HK-2 (cell line): ENCODE data around the gene SMIM23.

Experiments
- DNase-seq: peaks from one replicate; pipeline ENCODE4 v3.0.0-alpha.2; 2018; ENCODE audit not compliant: unreplicated experiment

SMIM23 gene

DNA sequence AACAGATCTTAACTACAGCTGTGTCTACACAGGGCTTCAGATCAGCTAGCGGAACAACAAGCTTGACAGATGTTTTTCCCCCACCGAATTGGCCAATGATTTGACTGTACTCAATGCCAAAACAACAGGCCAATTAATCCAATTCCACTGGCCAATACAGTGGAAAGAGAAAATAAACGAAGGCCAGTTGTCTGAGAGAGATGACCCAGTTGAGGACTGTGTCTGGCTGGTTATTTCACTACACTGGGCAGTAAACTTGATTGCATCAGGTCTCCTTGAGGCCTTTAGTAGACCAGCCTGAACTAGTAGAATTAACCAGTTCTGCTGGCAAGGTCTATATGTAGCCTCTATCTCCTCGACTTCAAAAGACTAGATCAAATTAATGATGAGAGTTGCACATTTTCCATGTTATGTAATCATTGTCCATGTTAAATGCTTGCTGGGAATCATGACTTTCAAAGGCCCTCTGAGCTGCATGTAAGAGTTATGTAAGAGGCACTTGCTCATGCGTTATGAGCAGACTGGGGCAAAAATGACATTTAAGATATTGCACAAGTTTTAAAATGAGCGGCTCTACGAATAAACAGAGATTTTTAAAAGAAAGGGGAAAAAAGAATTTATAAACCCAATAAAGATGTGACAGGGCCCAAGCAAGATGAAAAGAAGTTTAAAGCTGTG, 28.3 kb downstream of the SMIM23 start:
- DNase-seq = no peak

GRCh38 chr5:171816666-171817065, 31.0 kb downstream of the SMIM23 start:
- no peak for DNase-seq

- DNase-seq = no peak
These were observed 34.9 kb downstream of the SMIM23 start for GRCh38 chr5:171820561-171820960.

DNA sequence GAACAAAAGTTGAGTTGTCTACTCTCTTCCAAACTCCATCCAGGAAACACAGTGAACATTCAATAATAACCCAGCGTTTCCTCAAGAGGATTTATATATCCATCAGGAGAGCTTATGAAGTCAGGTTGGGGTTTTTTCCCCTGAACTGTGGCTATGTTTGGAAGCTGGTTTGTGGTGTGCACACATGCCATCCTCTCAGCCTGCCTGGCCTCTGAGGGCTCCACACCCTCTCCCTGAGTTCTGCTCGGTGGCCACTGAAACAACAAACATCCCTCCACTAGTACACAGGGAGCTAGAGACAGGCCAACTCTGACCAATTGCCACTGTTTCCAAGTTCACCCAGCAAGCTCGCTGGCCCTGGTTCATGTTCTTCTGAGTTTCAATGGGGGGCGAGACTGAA, 35.7 kb downstream of the SMIM23 start:
- DNase-seq = no peak

DNA sequence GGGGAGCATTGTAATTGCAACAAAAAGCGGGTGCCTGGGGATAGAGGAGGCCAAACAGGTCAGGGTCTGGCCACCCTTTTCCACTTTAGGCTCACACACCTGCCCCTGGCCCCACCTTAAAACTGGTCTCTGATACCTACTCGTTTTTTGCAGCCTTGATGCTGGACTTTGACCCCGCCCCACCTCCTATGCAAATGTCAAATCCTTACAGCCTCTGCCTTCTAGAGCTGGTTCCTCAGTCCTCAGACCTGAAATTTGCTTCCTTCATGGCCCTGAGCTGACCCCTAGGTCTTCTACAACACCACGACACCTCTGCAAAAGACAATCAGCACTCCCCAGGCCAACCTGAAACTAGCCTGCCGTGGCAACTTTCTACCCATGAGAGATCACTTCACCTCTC, 37.7 kb downstream of the SMIM23 start:
- DNase-seq = no peak

DNA sequence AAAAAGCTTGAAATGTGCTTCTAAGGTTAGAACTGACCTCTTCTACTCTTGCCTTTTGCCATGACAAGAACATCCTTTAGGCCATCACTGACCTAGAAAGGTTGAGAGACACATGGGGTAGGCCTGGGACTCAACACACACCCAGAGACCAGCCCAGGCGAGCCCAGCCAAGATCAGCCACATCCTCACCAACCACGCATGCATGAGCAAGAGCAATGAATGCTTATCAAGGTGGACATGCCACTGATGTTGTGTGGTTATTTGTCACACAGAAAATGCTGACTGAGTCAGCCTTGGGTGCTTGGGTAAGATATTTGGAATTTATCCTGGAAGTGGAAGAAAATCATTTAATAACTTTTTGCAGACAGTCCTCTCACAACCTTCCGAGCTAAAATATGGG, 39.4 kb downstream of the SMIM23 start:
- DNase-seq = no peak

DNA sequence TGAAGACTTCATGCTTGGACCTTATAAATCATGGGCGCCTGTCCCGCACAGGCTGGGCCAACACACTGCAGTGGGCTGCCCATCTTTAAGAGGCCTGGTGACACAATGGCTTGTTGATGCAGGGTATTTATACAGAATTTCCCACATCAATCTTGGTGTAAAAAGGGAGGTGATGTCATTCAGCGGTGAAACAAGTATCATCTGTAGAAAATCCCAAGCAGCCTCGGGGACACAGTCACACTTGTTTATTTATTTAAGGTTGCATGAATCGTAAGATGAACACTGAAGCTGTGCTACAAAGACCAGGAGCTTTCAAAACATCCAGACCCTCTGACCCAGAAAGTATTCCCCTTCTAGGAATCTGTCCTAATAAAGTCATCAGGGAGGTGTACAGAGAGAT, 40.5 kb downstream of the SMIM23 start:
- no peak for DNase-seq

GRCh38 chr5:171827162-171827561, 41.5 kb downstream of the SMIM23 start:
- DNase-seq = no peak

DNA sequence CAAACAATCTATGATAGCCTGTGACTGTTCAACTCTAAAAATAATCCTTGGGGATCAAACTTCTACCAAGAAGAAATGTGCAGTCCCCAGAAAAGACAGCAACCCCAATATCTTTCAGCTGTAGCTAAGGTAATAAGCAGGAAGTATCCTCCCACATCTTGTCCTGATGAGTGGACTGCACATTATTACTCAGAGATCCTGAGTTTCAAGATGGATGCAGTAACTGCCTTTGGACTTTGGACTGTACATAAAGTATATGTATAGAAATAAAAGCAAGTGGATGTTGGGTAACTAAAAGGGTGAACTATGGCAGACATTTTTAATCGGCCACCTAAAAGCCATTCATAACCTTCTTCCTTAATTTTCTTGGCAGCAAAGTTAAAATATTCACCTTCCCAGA, 45.1 kb downstream of the SMIM23 start:
- no peak for DNase-seq

GRCh38 chr5:171832775-171833174, 47.2 kb downstream of the SMIM23 start:
- no peak for DNase-seq

GRCh38 chr5:171834461-171834860, 48.8 kb downstream of the SMIM23 start:
- no peak for DNase-seq

DNA sequence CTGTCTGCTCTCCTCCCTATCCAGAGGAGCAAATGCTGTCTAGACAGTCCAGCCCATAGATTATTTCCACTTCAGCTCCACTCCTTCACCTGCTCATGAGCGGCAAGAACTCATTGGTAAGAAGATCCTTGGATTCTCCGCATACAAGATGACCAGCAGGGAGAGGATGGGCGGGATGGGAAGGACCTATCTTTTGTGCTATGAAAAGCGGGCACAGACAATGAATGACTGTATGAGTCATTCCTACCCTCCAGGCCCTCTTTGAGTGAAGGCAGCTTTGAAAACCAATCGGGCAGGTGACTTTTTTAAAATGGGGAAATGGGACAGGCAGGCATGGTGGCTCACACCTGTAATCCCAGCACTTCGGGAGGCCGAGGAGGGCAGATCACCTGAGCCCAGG, 49.4 kb downstream of the SMIM23 start:
- no peak for DNase-seq

GRCh38 chr5:171837522-171837921, 51.9 kb downstream of the SMIM23 start:
- no peak for DNase-seq

DNA sequence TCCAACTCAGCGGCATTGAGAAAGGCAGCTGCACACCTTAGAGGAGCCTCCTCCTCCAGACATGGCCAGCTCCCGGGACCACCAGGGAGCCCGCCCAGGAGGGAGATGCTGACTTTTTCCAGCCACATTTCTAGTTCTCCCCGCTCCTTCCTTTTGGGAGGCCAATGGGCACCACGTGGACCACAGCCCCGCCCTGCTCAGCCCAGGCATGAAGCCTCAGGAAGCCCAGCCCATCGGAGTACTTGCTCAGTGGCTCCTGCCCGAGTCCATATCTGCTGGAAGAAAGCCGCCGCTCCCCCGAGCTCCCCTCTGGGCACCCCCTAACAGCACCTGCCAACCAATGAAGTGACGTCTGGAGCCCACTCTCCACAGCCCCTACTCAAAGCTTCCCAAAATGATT, 52.4 kb downstream of the SMIM23 start:
- DNase-seq = no peak

DNA sequence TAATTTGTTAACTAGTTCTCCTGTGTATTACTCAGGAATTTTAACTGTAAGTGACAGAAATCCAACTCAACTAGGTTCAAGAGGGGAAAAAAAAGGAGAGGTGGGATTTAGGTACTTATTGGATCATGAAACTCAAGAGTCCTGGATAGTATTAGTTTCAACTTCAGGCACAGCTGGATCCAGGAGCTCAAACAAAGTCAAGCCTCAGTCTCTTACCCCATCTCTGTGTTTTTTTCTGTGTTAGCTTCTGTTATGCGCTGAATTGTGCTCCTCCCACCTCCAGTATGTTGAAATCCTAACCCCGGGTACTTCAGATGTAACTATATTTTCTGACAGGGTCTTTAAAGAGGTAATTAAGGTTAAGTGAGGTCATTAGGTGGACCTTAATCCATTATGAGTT, 53.5 kb downstream of the SMIM23 start:
- DNase-seq = no peak

GRCh38 chr5:171840066-171840465, 54.4 kb downstream of the SMIM23 start:
- no peak for DNase-seq
